ENCODE measurements around the gene RIN2.
"Not testable (repeated sequence)": the region's sequence is repeated elsewhere in the genome, so short reads cannot be mapped to it uniquely, and the experiment has no call there.

Gene RIN2

GRCh38 chr20:19791887-19792286, 33.8 kb downstream of the RIN2 start:
- in situ Hi-C loops (cut with MboI; ENCODE audit: low sequenced_read_pairs, unreplicated experiment), result no loop called here
- TF ChIP-seq CTCF (IDR thresholded peaks at IDR 0.05; ENCODE audit: borderline replicate concordance, control extremely low read depth, extremely low read depth, insufficient read depth, missing control alignments), result no peak
- no peak for DNase-seq (ENCODE audit: low spot score)

GRCh38 chr20:19793716-19794115, 35.7 kb downstream of the RIN2 start:
- in situ Hi-C loops (cut with MboI; ENCODE audit: low sequenced_read_pairs, unreplicated experiment), result no loop called here
- no peak for TF ChIP-seq CTCF (IDR thresholded peaks at IDR 0.05; ENCODE audit: borderline replicate concordance, control extremely low read depth, extremely low read depth, insufficient read depth, missing control alignments)
- DNase-seq (ENCODE audit: low spot score), result no peak

GRCh38 chr20:19794941-19795340, 36.9 kb downstream of the RIN2 start:
- no peak for TF ChIP-seq CTCF (IDR thresholded peaks at IDR 0.05; ENCODE audit: borderline replicate concordance, control extremely low read depth, extremely low read depth, insufficient read depth, missing control alignments)
- in situ Hi-C loops (cut with MboI; ENCODE audit: low sequenced_read_pairs, unreplicated experiment), result no loop called here
- no peak for DNase-seq (ENCODE audit: low spot score)

GRCh38 chr20:19799325-19799724, 41.3 kb downstream of the RIN2 start:
- in situ Hi-C loops (cut with MboI; ENCODE audit: low sequenced_read_pairs, unreplicated experiment), result no loop called here

GRCh38 chr20:19802099-19802491, 44.0 kb downstream of the RIN2 start:
- no peak for DNase-seq (ENCODE audit: low spot score)
- in situ Hi-C loops (cut with MboI; ENCODE audit: low sequenced_read_pairs, unreplicated experiment), result no loop called here
- TF ChIP-seq CTCF (IDR thresholded peaks at IDR 0.05; ENCODE audit: borderline replicate concordance, control extremely low read depth, extremely low read depth, insufficient read depth, missing control alignments), result no peak

More at GRCh38 chr20:19799325-19799724, 41.3 kb downstream of the RIN2 start:
- no peak for DNase-seq (ENCODE audit: low spot score)
- TF ChIP-seq CTCF (IDR thresholded peaks at IDR 0.05; ENCODE audit: borderline replicate concordance, control extremely low read depth, extremely low read depth, insufficient read depth, missing control alignments), result no peak

- no peak for DNase-seq (ENCODE audit: low spot score)
- TF ChIP-seq CTCF (IDR thresholded peaks at IDR 0.05; ENCODE audit: borderline replicate concordance, control extremely low read depth, extremely low read depth, insufficient read depth, missing control alignments), result no peak
Measured at GRCh38 chr20:19802492-19803158, 44.6 kb downstream of the RIN2 start.

GRCh38 chr20:19806276-19806675, 48.2 kb downstream of the RIN2 start:
- DNase-seq (ENCODE audit: low spot score); in situ Hi-C loops (cut with MboI; ENCODE audit: low sequenced_read_pairs, unreplicated experiment): not testable (repeated sequence)

More at GRCh38 chr20:19802492-19803158, 44.6 kb downstream of the RIN2 start:
- in situ Hi-C loops (cut with MboI; ENCODE audit: low sequenced_read_pairs, unreplicated experiment), result no loop called here

All from GM13976 (cell line).